ENCODE data around the gene GRM4. TPM values are rescaled to one million over a fixed set of nuclear protein-coding genes. Genes with fewer than 3 reads are reported as not detected.

The GRM4 gene
- total RNA-seq, 4 donors from 2014 or later, result not detected

- Histone ChIP-seq H3K36me3 (no peaks in the 10 kb centered on the region), H3K4me1 (no peaks in the 10 kb centered on the region), H3K27me3 (peaks cover 0 to 30% (median 0%) of the 10 kb centered on the region in 4 donors), H3K9me3 (no peaks in the 10 kb centered on the region), H3K4me3 (no peak overlapping the region), H3K27ac (no peak overlapping the region)
- DNase-seq, result no peak
- TF ChIP-seq POLR2A (IDR thresholded peaks at IDR 0.05) (no peak), CTCF (IDR thresholded peaks at IDR 0.05) (no peak)
- intact Hi-C loops (cut with DNase I), result no loop called here
- 66% methylated on average over 18 to 19 of the region's 25 CpGs for WGBS, 2 donors
Measured at GRCh38 chr6:34082864-34083626, 62.8 kb downstream of the GRM4 start.

- DNase-seq, result no peak
- 63 to 82% methylated on average over 5 to 9 of the region's 10 CpGs for WGBS, 2 donors
- H3K27ac ChIP-seq, result no peak overlapping the region
- H3K9me3 ChIP-seq, result no peaks in the 10 kb centered on the region
- H3K4me1 ChIP-seq, result no peaks in the 10 kb centered on the region
- peaks cover 0 to 30% (median 0%) of the 10 kb centered on the region in 4 donors for H3K27me3 ChIP-seq
- no peak overlapping the region for H3K4me3 ChIP-seq
- H3K36me3 ChIP-seq, result no peaks in the 10 kb centered on the region
- TF ChIP-seq POLR2A (IDR thresholded peaks at IDR 0.05) (no peak), CTCF (IDR thresholded peaks at IDR 0.05) (no peak)
- intact Hi-C loops (cut with DNase I), result no loop called here
Measured at GRCh38 chr6:34082348-34082747, 63.5 kb downstream of the GRM4 start.

- no peaks in the 10 kb centered on the region for H3K36me3 ChIP-seq
- H3K27ac ChIP-seq, result no peak overlapping the region
- H3K9me3 ChIP-seq, result no peaks in the 10 kb centered on the region
- no peak overlapping the region for H3K4me3 ChIP-seq
- no peak for DNase-seq
- peaks cover 0 to 35% (median 0%) of the 10 kb centered on the region in 4 donors for H3K27me3 ChIP-seq
- TF ChIP-seq POLR2A (IDR thresholded peaks at IDR 0.05), result no peak
- no peak for TF ChIP-seq CTCF (IDR thresholded peaks at IDR 0.05)
- 59 to 68% methylated on average over 3 to 4 of the region's 5 CpGs for WGBS, 2 donors
- intact Hi-C loops (cut with DNase I), result no loop called here
- H3K4me1 ChIP-seq, result no peaks in the 10 kb centered on the region
Measured at GRCh38 chr6:34080357-34080756, 65.5 kb downstream of the GRM4 start.

- Histone ChIP-seq H3K4me1 (no peaks in the 10 kb centered on the region), H3K27ac (no peak overlapping the region), H3K27me3 (peaks cover 0 to 40% (median 0%) of the 10 kb centered on the region in 4 donors), H3K36me3 (no peaks in the 10 kb centered on the region), H3K9me3 (no peaks in the 10 kb centered on the region), H3K4me3 (no peak overlapping the region)
- TF ChIP-seq POLR2A (IDR thresholded peaks at IDR 0.05), result no peak
- TF ChIP-seq CTCF (IDR thresholded peaks at IDR 0.05), result no peak
- 76 to 87% methylated on average over 8 of the region's 8 CpGs for WGBS, 2 donors
- intact Hi-C loops (cut with DNase I), result no loop called here
- no peak for DNase-seq
Measured at GRCh38 chr6:34079899-34080298, 66.0 kb downstream of the GRM4 start.

GRCh38 chr6:34075906-34076305 lies 70.0 kb downstream of the GRM4 start:
- intact Hi-C loops (cut with DNase I), result no loop called here

More at GRCh38 chr6:34075906-34076305, 70.0 kb downstream of the GRM4 start:
- Histone ChIP-seq H3K36me3 (no peaks in the 10 kb centered on the region), H3K4me3 (no peak overlapping the region), H3K27ac (no peak overlapping the region), H3K9me3 (no peaks in the 10 kb centered on the region), H3K4me1 (no peaks in the 10 kb centered on the region), H3K27me3 (peaks cover 0 to 50% (median 0%) of the 10 kb centered on the region in 4 donors)
- WGBS, 2 donors, result 73 to 100% methylated on average over 1 to 3 of the region's 6 CpGs
- no peak for DNase-seq
- no peak for TF ChIP-seq CTCF (IDR thresholded peaks at IDR 0.05)
- no peak for TF ChIP-seq POLR2A (IDR thresholded peaks at IDR 0.05)
